ENCODE measurements around the gene NAIF1.

Gene NAIF1

GRCh38 chr9:128101690-128102089 lies 34.6 kb upstream of the NAIF1 start:
- DNase-seq: no peak

- DNase-seq: no peak
Measured at GRCh38 chr9:128101231-128101661, 34.1 kb upstream of the NAIF1 start.

GRCh38 chr9:128100581-128100980 lies 33.5 kb upstream of the NAIF1 start:
- DNase-seq: no peak

GRCh38 chr9:128099932-128100491 lies 32.9 kb upstream of the NAIF1 start:
- DNase-seq: no peak

- DNase-seq: no peak
Measured at GRCh38 chr9:128099231-128099931, 32.3 kb upstream of the NAIF1 start.

DNA sequence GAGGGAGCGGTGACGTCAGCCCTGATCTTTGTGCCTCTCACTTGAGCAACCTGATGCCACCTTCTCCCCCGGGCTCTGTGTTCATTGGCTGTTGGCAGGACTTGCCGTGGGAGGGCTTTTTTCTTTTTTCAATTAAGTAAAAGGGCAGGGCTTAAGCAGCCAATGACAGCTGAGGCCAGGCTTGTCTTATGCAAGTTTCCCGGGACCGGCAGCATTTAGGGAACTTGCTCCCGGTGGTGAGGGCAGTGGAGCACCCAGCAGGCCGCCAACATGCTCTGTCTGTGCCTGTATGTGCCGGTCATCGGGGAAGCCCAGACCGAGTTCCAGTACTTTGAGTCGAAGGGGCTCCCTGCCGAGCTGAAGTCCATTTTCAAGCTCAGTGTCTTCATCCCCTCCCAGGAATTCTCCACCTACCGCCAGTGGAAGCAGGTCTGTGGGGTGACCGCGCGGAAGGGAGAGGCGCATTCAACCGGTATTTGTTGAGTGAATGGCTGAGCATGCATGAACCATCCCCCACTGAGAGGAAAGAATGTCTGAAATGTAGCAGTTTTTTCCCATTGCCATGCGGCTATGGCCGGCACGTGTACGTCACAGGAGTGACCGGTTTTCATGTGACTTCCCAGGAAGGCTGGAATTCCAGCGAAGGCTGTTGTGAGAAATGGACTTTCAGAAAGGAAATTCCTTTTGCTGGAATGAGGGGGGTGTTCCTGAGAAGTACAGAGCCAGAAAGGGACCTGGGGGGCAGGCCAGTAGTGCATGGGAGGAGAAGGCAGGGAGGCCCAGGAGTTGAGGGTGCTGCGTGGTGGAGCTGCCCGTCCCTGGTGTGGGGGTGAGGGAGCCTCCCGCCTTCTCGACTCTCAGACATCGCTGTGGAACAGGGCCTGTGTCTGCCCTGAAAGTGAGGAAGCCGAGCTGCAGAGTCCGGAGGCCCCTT lies 31.4 kb upstream of the NAIF1 start:
- no peak for DNase-seq

GRCh38 chr9:128097543-128098296 lies 30.6 kb upstream of the NAIF1 start:
- no peak for DNase-seq

DNA sequence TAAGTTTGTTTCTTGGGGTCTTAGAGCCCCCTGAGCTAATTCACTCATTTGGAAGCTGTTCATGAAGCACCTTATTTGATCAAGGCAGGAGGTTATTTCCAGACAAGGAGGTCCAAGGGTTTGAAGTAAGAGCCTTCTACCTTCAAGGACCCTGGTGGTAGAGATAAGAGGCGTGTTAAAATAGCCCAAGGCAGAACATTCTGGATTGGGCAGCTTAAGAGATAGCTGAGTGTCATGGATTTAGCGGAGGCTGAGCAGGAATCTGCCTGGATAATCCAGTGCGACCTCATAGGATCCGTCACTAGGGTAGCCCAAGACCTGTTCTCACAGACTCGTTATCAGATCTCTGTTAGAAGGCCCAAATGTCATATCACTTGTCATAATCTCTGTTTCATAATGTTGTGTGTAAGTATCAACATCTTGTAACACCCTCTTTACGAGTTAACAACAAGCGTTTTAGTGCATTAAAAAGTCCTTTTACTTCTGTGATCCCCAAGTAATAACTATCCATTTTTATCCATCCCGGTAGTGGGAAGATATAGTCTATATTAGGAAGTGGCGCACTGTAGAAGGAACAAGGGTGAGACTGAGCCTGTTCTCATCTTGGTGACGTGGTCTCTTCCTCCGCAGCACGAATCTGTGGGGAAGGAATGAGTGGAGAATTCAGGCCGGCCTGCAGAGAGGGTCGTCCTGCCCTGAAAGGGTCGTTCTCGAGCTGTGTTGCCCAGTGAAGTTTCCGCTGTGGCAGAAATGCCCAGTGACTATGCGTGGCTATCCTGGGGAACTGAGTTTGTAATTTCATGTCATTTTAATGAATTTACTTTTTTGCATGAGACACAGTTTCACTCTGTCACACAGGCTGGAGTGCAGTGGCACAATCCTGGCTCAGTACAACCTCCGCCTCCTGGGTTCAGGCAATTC lies 29.8 kb upstream of the NAIF1 start:
- DNase-seq: no peak

GRCh38 chr9:128094950-128095544 lies 27.9 kb upstream of the NAIF1 start:
- no peak for DNase-seq

- DNase-seq: peak; percentile 84
Measured at GRCh38 chr9:128094166-128094949, 27.2 kb upstream of the NAIF1 start.

- no peak for DNase-seq
Measured at GRCh38 chr9:128093011-128093410, 25.9 kb upstream of the NAIF1 start.

- no peak for DNase-seq
Measured at GRCh38 chr9:128092199-128092977, 25.3 kb upstream of the NAIF1 start.

GRCh38 chr9:128091571-128091970 lies 24.5 kb upstream of the NAIF1 start:
- no peak for DNase-seq

GRCh38 chr9:128091144-128091543 lies 24.0 kb upstream of the NAIF1 start:
- DNase-seq: no peak

- DNase-seq: no peak
Measured at GRCh38 chr9:128089299-128089698, 22.2 kb upstream of the NAIF1 start.

GRCh38 chr9:128088253-128088945 lies 21.3 kb upstream of the NAIF1 start:
- DNase-seq: no peak

GRCh38 chr9:128087262-128087661 lies 20.1 kb upstream of the NAIF1 start:
- no peak for DNase-seq

DNA sequence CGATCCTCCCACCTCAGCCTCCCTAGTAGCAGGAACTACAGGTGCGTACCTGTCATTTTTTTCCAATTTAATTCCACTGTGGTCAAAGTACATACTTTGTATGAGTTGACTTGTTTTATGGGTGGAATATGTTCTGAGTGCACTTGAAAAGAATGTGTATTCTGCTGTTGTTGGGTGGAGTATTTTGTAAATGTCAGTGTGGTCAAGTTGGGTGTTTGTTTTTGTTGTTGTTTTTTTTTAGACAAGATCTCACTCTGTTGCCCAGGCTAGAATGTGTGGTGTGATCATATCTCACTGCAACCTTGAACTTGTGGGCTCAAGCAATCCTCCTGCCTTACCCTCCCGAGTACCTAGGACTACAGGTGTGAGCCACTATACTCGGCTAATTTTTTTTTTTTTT lies 18.8 kb upstream of the NAIF1 start:
- no peak for DNase-seq

GRCh38 chr9:128084746-128085145 lies 17.6 kb upstream of the NAIF1 start:
- no peak for DNase-seq
